ENCODE results near the gene PCSK4.

Gene PCSK4

GRCh38 chr19:1510807-1511206 lies 20.7 kb upstream of the PCSK4 start:
- Histone ChIP-seq H3K4me2 (ENCODE audit: low read depth, low read length, poor library complexity, severe bottlenecking) (no peak overlapping the region), H3K9ac (ENCODE audit: low read length) (no peak overlapping the region), H3K4me3 (ENCODE audit: insufficient read depth, low read length, poor library complexity, severe bottlenecking) (no peak overlapping the region), H3K9me3 (ENCODE audit: insufficient read depth, low read length) (no peaks in the 10 kb centered on the region), H3K36me3 (ENCODE audit: low read length) (no peaks in the 10 kb centered on the region), H3K27ac (ENCODE audit: low read depth, low read length) (no peak overlapping the region), H3K9me2 (replicated peaks; ENCODE audit: insufficient read depth, low read length) (no peaks in the 10 kb centered on the region), H3F3A (ENCODE audit: insufficient read depth) (no peaks in the 10 kb centered on the region), H4K20me1 (ENCODE audit: low read depth, low read length) (no peaks in the 10 kb centered on the region), H3K79me2 (ENCODE audit: insufficient read depth, low read length) (no peaks in the 10 kb centered on the region), H3K27me3 (ENCODE audit: low read length) (no peaks in the 10 kb centered on the region), H2AFZ (ENCODE audit: low read depth, low read length, severe bottlenecking) (no peak overlapping the region)
- no peak for TF ChIP-seq EZH2phosphoT487 (conservative IDR thresholded peaks at IDR 0.05; ENCODE audit: low read length)
- TF ChIP-seq, protein P1, sequence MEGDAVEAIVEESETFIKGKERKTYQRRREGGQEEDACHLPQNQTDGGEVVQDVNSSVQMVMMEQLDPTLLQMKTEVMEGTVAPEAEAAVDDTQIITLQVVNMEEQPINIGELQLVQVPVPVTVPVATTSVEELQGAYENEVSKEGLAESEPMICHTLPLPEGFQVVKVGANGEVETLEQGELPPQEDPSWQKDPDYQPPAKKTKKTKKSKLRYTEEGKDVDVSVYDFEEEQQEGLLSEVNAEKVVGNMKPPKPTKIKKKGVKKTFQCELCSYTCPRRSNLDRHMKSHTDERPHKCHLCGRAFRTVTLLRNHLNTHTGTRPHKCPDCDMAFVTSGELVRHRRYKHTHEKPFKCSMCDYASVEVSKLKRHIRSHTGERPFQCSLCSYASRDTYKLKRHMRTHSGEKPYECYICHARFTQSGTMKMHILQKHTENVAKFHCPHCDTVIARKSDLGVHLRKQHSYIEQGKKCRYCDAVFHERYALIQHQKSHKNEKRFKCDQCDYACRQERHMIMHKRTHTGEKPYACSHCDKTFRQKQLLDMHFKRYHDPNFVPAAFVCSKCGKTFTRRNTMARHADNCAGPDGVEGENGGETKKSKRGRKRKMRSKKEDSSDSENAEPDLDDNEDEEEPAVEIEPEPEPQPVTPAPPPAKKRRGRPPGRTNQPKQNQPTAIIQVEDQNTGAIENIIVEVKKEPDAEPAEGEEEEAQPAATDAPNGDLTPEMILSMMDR (IDR thresholded peaks at IDR 0.05; ENCODE audit: insufficient read depth, low read length, poor library complexity, severe bottlenecking) = no peak

DNA sequence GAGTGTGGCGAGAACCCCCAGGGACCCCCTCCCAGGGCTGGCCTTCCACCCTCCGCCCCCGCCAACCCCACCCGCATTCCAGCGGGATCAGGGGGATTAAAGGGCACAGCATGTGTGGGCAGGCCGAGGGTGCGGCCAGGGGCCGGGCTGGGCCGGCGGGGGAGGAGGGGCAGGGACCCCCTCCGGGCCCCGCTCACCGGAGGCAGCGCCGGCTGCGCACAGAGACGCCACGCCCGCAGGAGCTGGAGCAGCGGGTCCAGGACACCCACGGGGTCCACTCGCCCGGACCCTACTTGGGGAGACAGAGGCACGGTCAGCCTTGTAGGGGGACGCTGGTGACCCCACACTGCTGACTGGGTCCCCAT lies 20.3 kb upstream of the PCSK4 start:
- Histone ChIP-seq H3F3A (ENCODE audit: insufficient read depth) (no peaks in the 10 kb centered on the region), H3K79me2 (ENCODE audit: insufficient read depth, low read length) (no peaks in the 10 kb centered on the region), H3K27me3 (ENCODE audit: low read length) (no peaks in the 10 kb centered on the region), H2AFZ (ENCODE audit: low read depth, low read length, severe bottlenecking) (no peak overlapping the region), H3K27ac (ENCODE audit: low read depth, low read length) (no peak overlapping the region), H4K20me1 (ENCODE audit: low read depth, low read length) (no peaks in the 10 kb centered on the region), H3K36me3 (ENCODE audit: low read length) (no peaks in the 10 kb centered on the region), H3K9me2 (replicated peaks; ENCODE audit: insufficient read depth, low read length) (no peaks in the 10 kb centered on the region), H3K9ac (ENCODE audit: low read length) (no peak overlapping the region), H3K9me3 (ENCODE audit: insufficient read depth, low read length) (no peaks in the 10 kb centered on the region), H3K4me3 (ENCODE audit: insufficient read depth, low read length, poor library complexity, severe bottlenecking) (no peak overlapping the region), H3K4me2 (ENCODE audit: low read depth, low read length, poor library complexity, severe bottlenecking) (no peak overlapping the region)
- TF ChIP-seq, protein P1 (IDR thresholded peaks at IDR 0.05; ENCODE audit: insufficient read depth, low read length, poor library complexity, severe bottlenecking) = no peak
- TF ChIP-seq EZH2phosphoT487 (conservative IDR thresholded peaks at IDR 0.05; ENCODE audit: low read length) = no peak

- H2AFZ ChIP-seq (ENCODE audit: low read depth, low read length, severe bottlenecking) = no peak overlapping the region
- no peak for TF ChIP-seq EZH2phosphoT487 (conservative IDR thresholded peaks at IDR 0.05; ENCODE audit: low read length)
- TF ChIP-seq, protein P1 (IDR thresholded peaks at IDR 0.05; ENCODE audit: insufficient read depth, low read length, poor library complexity, severe bottlenecking) = no peak
- no peaks in the 10 kb centered on the region for H4K20me1 ChIP-seq (ENCODE audit: low read depth, low read length)
- no peaks in the 10 kb centered on the region for H3F3A ChIP-seq (ENCODE audit: insufficient read depth)
- H3K9ac ChIP-seq (ENCODE audit: low read length) = no peak overlapping the region
- no peak overlapping the region for H3K27ac ChIP-seq (ENCODE audit: low read depth, low read length)
- no peaks in the 10 kb centered on the region for H3K9me3 ChIP-seq (ENCODE audit: insufficient read depth, low read length)
- no peaks in the 10 kb centered on the region for H3K36me3 ChIP-seq (ENCODE audit: low read length)
- no peaks in the 10 kb centered on the region for H3K27me3 ChIP-seq (ENCODE audit: low read length)
- H3K4me3 ChIP-seq (ENCODE audit: insufficient read depth, low read length, poor library complexity, severe bottlenecking) = no peak overlapping the region
- H3K9me2 ChIP-seq (replicated peaks; ENCODE audit: insufficient read depth, low read length) = no peaks in the 10 kb centered on the region
- H3K79me2 ChIP-seq (ENCODE audit: insufficient read depth, low read length) = no peaks in the 10 kb centered on the region
- no peak overlapping the region for H3K4me2 ChIP-seq (ENCODE audit: low read depth, low read length, poor library complexity, severe bottlenecking)
These were observed 19.7 kb upstream of the PCSK4 start for GRCh38 chr19:1509602-1510441.

Data from SU-DHL-6 (cell line).